H1 (cell line): ENCODE data around the gene PACSIN2. TPM values are rescaled to one million over a fixed set of nuclear protein-coding genes. Genes with fewer than 3 reads are reported as not detected.
A peak's percentile ranks its signal among the peaks of the same experiment; 100 is the strongest.

ENCODE experiments used
- CTCF ChIA-PET: fragments of 300-600 bp; sonication (Branson Sonifier 250); formaldehyde crosslinking; loops from one replicate; lab custom pipeline; 2021; ENCODE audit not compliant: partially characterized antibody; lab: Charles Lee
- POLR2A ChIA-PET: fragments of 300-600 bp; sonication (Branson Sonifier 250); formaldehyde crosslinking; loops from one replicate; lab custom pipeline; 2021; ENCODE audit warnings: inconsistent platforms; ENCODE audit not compliant: partially characterized antibody; lab: Charles Lee
- DNase-seq, 2 experiments: peaks; one replicate each; pipeline versions ENCODE4 v3.0.0 to v3.0.0-alpha.2; 2010 to 2022; ENCODE audit warnings: low spot score in 2 of 2, low read depth in 1 of 2, mixed read lengths in 1 of 2
- FAIRE-seq: peaks from 2 replicates; lab custom pipeline; 2011; peaks lifted over from hg19 to GRCh38; lab: Jason Lieb, UNC
- H2AFZ ChIP-seq: 2 replicates; pipeline ENCODE4 v1.8.1; 2012; ENCODE audit warnings: low read length, inconsistent platforms
- H2AK5ac ChIP-seq: 2 replicates; pipeline ENCODE4 v1.6.1; 2013; ENCODE audit warnings: low read depth, low read length
- H2BK120ac ChIP-seq: replicated peaks from 2 replicates; pipeline ENCODE3; 2013; ENCODE audit warnings: low read depth, low read length, inconsistent platforms
- H2BK12ac ChIP-seq: 2 replicates; pipeline ENCODE4 v1.6.1; 2013; ENCODE audit warnings: low read depth, low read length
- H2BK15ac ChIP-seq: 2 replicates; pipeline ENCODE4 v1.6.1; 2013; ENCODE audit warnings: low read length
- H2BK20ac ChIP-seq: 2 replicates; pipeline ENCODE4 v1.6.1; 2013; ENCODE audit warnings: low read length
- H2BK5ac ChIP-seq: 2 replicates; pipeline ENCODE4 v1.6.1; 2013; ENCODE audit warnings: low read depth, low read length
- H3K14ac ChIP-seq: 2 replicates; pipeline ENCODE4 v1.6.1; 2013; ENCODE audit warnings: inconsistent platforms; ENCODE audit not compliant: insufficient read length
- H3K18ac ChIP-seq: 2 replicates; pipeline ENCODE4 v1.6.1; 2013; ENCODE audit warnings: low read length; ENCODE audit errors: extremely low read depth
- H3K23ac ChIP-seq: 2 replicates; pipeline ENCODE4 v1.6.1; 2013; ENCODE audit warnings: inconsistent platforms; ENCODE audit not compliant: insufficient read length
- H3K23me2 ChIP-seq: 2 replicates; pipeline ENCODE4 v1.6.1; 2013; ENCODE audit warnings: low read depth, low read length
- H3K27ac ChIP-seq: 2 replicates; pipeline ENCODE4 v1.6.1; 2011; ENCODE audit warnings: low read depth, low read length, inconsistent platforms
- H3K27me3 ChIP-seq, 4 experiments: replicated peaks in 1 of 4; 1 replicate in 1 of 4; 2 replicates in 3 of 4; pipeline versions ENCODE4 v1.6.1 to v1.8.1; 2011 to 2013; ENCODE audit warnings: low read length in 3 of 4, mild to moderate bottlenecking in 3 of 4, inconsistent platforms in 2 of 4, mixed read lengths in 2 of 4, moderate library complexity in 1 of 4; ENCODE audit not compliant: control insufficient read depth in 3 of 4, insufficient read depth in 3 of 4; ENCODE audit errors: extremely low read depth in 1 of 4
- H3K36me3 ChIP-seq, 4 experiments: 2 replicates each; pipeline versions ENCODE4 v1.6.1 to v1.8.1; 2011 to 2013; ENCODE audit warnings: mild to moderate bottlenecking in 4 of 4, low read length in 3 of 4, moderate library complexity in 2 of 4, control low read depth in 1 of 4, inconsistent platforms in 1 of 4; ENCODE audit not compliant: insufficient read depth in 4 of 4, control insufficient read depth in 2 of 4
- H3K4ac ChIP-seq: replicated peaks from 2 replicates; pipeline ENCODE3; 2013; ENCODE audit warnings: low read length, low read depth, mixed read lengths, inconsistent platforms; ENCODE audit not compliant: insufficient read length
- H3K4me1 ChIP-seq, 4 experiments: replicated peaks in 1 of 4; 1 replicate in 1 of 4; 2 replicates in 3 of 4; pipeline versions ENCODE4 v1.6.1 to v1.8.1; 2011 to 2013; ENCODE audit warnings: low read length in 3 of 4, inconsistent platforms in 2 of 4, mixed read lengths in 1 of 4; ENCODE audit not compliant: insufficient read depth in 4 of 4, control insufficient read depth in 3 of 4
- H3K4me2 ChIP-seq, 2 experiments: 2 replicates each; pipeline versions ENCODE4 v1.6.1 to v1.8.1; 2011 to 2013; ENCODE audit warnings: low read depth in 2 of 2, low read length in 2 of 2, control low read depth in 1 of 2, inconsistent platforms in 1 of 2, mild to moderate bottlenecking in 1 of 2; ENCODE audit not compliant: insufficient read depth in 1 of 2
- H3K4me3 ChIP-seq, 4 experiments: fragments of 200-600, 300-600 bp in 1 of 4; sonication (generic), shearing (Covaris generic), sonication (Bioruptor Twin) in 1 of 4; 2 replicates each; pipeline versions ENCODE4 v1.5.1 to v1.8.1; 2011 to 2016; ENCODE audit warnings: low read length in 4 of 4, low read depth in 3 of 4, control low read depth in 2 of 4, inconsistent platforms in 2 of 4, mild to moderate bottlenecking in 2 of 4, mixed read lengths in 1 of 4, moderate library complexity in 1 of 4; ENCODE audit not compliant: insufficient read depth in 2 of 4; ENCODE audit errors: extremely low read depth in 1 of 4
- H3K56ac ChIP-seq: replicated peaks from 2 replicates; pipeline ENCODE3; 2013; ENCODE audit warnings: low read depth, mild to moderate bottlenecking, mixed read lengths, low read length, inconsistent platforms; ENCODE audit not compliant: insufficient read length
- H3K79me1 ChIP-seq: 2 replicates; pipeline ENCODE4 v1.6.1; 2013; ENCODE audit warnings: low read depth, low read length, control low read depth
- H3K79me2 ChIP-seq, 2 experiments: 2 replicates each; pipeline versions ENCODE4 v1.6.1 to v1.8.1; 2012 to 2013; ENCODE audit warnings: low read length in 2 of 2, mild to moderate bottlenecking in 2 of 2, inconsistent platforms in 1 of 2; ENCODE audit not compliant: insufficient read depth in 2 of 2, control insufficient read depth in 1 of 2
- H3K9ac ChIP-seq, 4 experiments: replicated peaks in 1 of 4; 1 replicate in 1 of 4; 2 replicates in 3 of 4; pipeline versions ENCODE4 v1.6.1 to v1.8.1; 2011 to 2013; ENCODE audit warnings: low read depth in 3 of 4, low read length in 3 of 4, control low read depth in 2 of 4, mild to moderate bottlenecking in 2 of 4, moderate library complexity in 2 of 4, inconsistent platforms in 1 of 4; ENCODE audit errors: extremely low read depth in 1 of 4
- H3K9me3 ChIP-seq, 2 experiments: 2 replicates each; pipeline versions ENCODE4 v1.6.1 to v1.8.1; 2012 to 2013; ENCODE audit warnings: mild to moderate bottlenecking in 2 of 2, moderate library complexity in 2 of 2, control low read depth in 1 of 2, inconsistent platforms in 1 of 2, low read depth in 1 of 2, low read length in 1 of 2, mixed read lengths in 1 of 2; ENCODE audit not compliant: insufficient read depth in 2 of 2
- H4K20me1 ChIP-seq, 2 experiments: replicated peaks in 1 of 2; 2 replicates each; pipeline versions ENCODE3 to v1.8.1; 2011 to 2013; ENCODE audit warnings: inconsistent platforms in 2 of 2, low read length in 2 of 2, mild to moderate bottlenecking in 1 of 2; ENCODE audit not compliant: insufficient read depth in 2 of 2, control insufficient read depth in 1 of 2
- H4K5ac ChIP-seq: 2 replicates; pipeline ENCODE4 v1.6.1; 2013; ENCODE audit warnings: low read length, low read depth, mixed read lengths, inconsistent platforms; ENCODE audit not compliant: insufficient read length
- H4K8ac ChIP-seq: 2 replicates; pipeline ENCODE4 v1.8.0; 2013; ENCODE audit warnings: mild to moderate bottlenecking, moderate library complexity, low read length, inconsistent platforms; ENCODE audit not compliant: insufficient read depth; ENCODE audit errors: extremely low read depth
- H4K91ac ChIP-seq: replicated peaks from 2 replicates; pipeline ENCODE3; 2013; ENCODE audit warnings: low read length, mixed read lengths, inconsistent platforms; ENCODE audit not compliant: insufficient read length
- GABPA ChIP-seq: IDR thresholded peaks from 2 replicates; pipeline ENCODE4 v1.6.1; 2011; ENCODE audit warnings: mild to moderate bottlenecking, low read length, moderate library complexity, borderline replicate concordance; ENCODE audit not compliant: insufficient read depth
- RBBP5 ChIP-seq: IDR thresholded peaks from 2 replicates; pipeline ENCODE4 v1.7.1; 2012; ENCODE audit warnings: low read depth, mild to moderate bottlenecking, inconsistent platforms, low read length, moderate library complexity, borderline replicate concordance
- SIN3A ChIP-seq, 2 experiments: IDR thresholded peaks in 1 of 2; conservative IDR thresholded peaks in 1 of 2; 2 replicates each; pipeline ENCODE4 v1.6.1; 2011 to 2012; ENCODE audit warnings: low read length in 2 of 2, improper control_type of control experiment in 1 of 2, low read depth in 1 of 2, mild to moderate bottlenecking in 1 of 2
- SP1 ChIP-seq: IDR thresholded peaks from 2 replicates; pipeline ENCODE4 v1.6.1; 2011; ENCODE audit warnings: low read depth, low read length
- TEAD4 ChIP-seq: IDR thresholded peaks from 2 replicates; pipeline ENCODE4 v1.6.1; 2012; ENCODE audit warnings: low read depth, low read length, inconsistent platforms, mixed read lengths
- WGBS, 2 experiments: shearing (Covaris generic) in 1 of 2; methylation state at CpG; one replicate each; pipeline versions ENCODE4 v1.1.6 to v1.1.7; 2013 to 2015; ENCODE audit warnings: low lambda C conversion rate in 2 of 2, mixed read lengths in 2 of 2, inconsistent platforms in 1 of 2, low coverage in 1 of 2, missing lambda C conversion rate in 1 of 2; ENCODE audit not compliant: insufficient replicate concordance in 2 of 2, insufficient coverage in 1 of 2, insufficient read length in 1 of 2; ENCODE audit errors: extremely low coverage in 1 of 2, missing lambda C conversion rate in 1 of 2; 5-methylcytosine and 5-hydroxymethylcytosine counted together
- polyA plus RNA-seq, 7 experiments: library from polyadenylated mRNA; depleted of rRNA in 3 of 7; stranded (reverse) in 5 of 7; unstranded in 2 of 7; fragments of >200 nt in 5 of 7; fragments of 200-250 nt in 2 of 7; gene quantifications; 1 replicate in 5 of 7; 2 replicates in 1 of 7; 4 replicates in 1 of 7; pipeline versions ENCODE4 v1.2.1 to v1.2.3, GENCODE V29; 2011 to 2013; ENCODE audit warnings: missing spikeins in 2 of 7, mixed read lengths in 2 of 7
- total RNA-seq: library from RNA; stranded (reverse); fragmentation: NEBNext Ultra II Directional; extraction: Animal tissue kit (Norgen Biotek cat#: 25700); gene quantifications from 2 replicates; pipeline ENCODE4 v1.2.1, GENCODE V29; 2021
- TF ChIP-seq, protein P1 (sequence below): IDR thresholded peaks from 2 replicates; pipeline ENCODE4 v1.6.1; 2012; ENCODE audit warnings: inconsistent platforms
- TF ChIP-seq, protein P2 (sequence below): IDR thresholded peaks from 2 replicates; pipeline ENCODE4 v1.6.1; 2012; ENCODE audit warnings: inconsistent platforms

PACSIN2 gene
- total and polyA plus RNA-seq, 2 of the 8 experiments (the other 6 are each of a cell fraction or from before 2014, with no cell fraction given), result 44.8 to 64.2 TPM

DNA sequence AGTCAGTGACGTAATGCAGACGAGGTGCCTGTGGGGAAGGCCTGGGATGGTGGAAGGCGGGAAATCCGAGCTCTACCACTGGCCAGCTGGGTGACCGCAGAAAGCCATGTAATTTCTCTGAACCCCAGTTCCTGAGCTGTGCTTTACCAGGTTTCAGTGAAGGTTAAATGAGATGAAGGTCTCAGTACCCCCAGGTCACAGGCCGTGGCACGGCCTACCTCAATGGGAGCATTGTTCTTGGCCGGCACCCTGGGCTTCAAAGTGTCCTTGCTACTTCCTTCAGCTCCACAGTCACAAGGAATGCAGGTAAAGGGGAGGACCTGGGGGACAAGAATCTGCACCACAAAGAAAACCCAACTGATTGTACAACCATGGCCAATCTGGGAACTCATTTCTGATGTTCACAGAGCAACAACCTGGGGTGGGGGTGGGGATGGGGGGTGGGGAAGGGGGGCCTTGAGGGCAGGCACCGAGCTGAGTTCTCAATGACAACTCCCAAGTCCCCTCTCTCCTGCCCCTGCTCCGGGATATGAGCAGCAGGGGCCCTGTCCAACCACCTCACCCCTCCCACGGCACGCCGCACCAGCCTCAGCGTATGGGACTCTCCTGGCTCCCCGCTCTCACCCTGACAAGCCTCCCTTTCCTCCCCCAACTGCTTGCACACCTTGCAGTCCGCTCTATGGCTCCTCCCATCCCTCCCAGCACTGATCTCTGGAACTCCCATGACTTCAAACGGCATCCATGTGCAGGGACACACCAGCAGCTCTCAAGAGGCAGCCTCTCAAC, 98.8 kb downstream of the PACSIN2 start:
- H3K9ac ChIP-seq, result no peak overlapping the region; a peak in 1 of 7 replicates
- peak overlapping the region; percentile 27 for H4K5ac ChIP-seq
- no peak overlapping the region for H3K56ac ChIP-seq
- H2BK5ac ChIP-seq, result peak overlapping the region; percentile 87; the same call in 1 of the 2 replicates
- peak overlapping the region; percentile 68 for H3K27ac ChIP-seq
- no peak overlapping the region for H3K4ac ChIP-seq
- H3K79me1 ChIP-seq, result peaks cover 25% of the 10 kb centered on the region
- ChIA-PET POLR2A (interaction anchor here (0.6 to 3.1 kb wide), 8 partner anchors 10 to 301 kb away, joined by 3 to 13 read pairs (median 4); partner anchors contain the start of genes PACSIN2 and POLDIP3), CTCF (interaction anchor here (1.1 to 7.8 kb wide), 8 partner anchors 8 to 143 kb away, joined by 3 to 47 read pairs (median 5); no protein-coding TSS in a partner anchor)
- peak overlapping the region; percentile 60; the same call in 1 of the 2 replicates for H4K8ac ChIP-seq
- peak overlapping the region; percentile 93 for H2BK20ac ChIP-seq
- H3K36me3 ChIP-seq, result 0 out of 8 replicates have a peak, but pooled peaks cover 0 to 2% (median 0%) of the 10 kb centered on the region in 4 experiments
- peaks cover 0 to 68% of the 10 kb centered on the region in 2 experiments; a peak in 3 of 4 replicates for H3K79me2 ChIP-seq
- H3K27me3 ChIP-seq, result no peaks in the 10 kb centered on the region
- 52% methylated on average over 16 of the region's 17 CpGs; no CpG with 5 or more reads in 1 of the 2 experiments for whole genome bisulfite sequencing, 2 experiments
- H3K23ac ChIP-seq, result no peak overlapping the region
- peaks cover 16 to 17% of the 10 kb centered on the region in 2 experiments for H4K20me1 ChIP-seq
- H3K18ac ChIP-seq, result peak overlapping the region; percentile 92
- H2BK12ac ChIP-seq, result peak overlapping the region; percentile 85
- H2AFZ ChIP-seq, result no peak overlapping the region
- peak overlapping the region; percentile 82; the same call in 1 of the 2 replicates for H2AK5ac ChIP-seq
- no peak overlapping the region for H2BK120ac ChIP-seq
- peak overlapping the region; percentile 77 for H4K91ac ChIP-seq
- peak overlapping the region; percentile 90 for H2BK15ac ChIP-seq
- no peaks in the 10 kb centered on the region for H3K9me3 ChIP-seq
- H3K4me3 ChIP-seq, result peak overlapping the region in 1 of 4 experiments; percentile 11; a peak in 2 of 8 replicates
- DNase-seq, result peak in 1 of 2 experiments; percentile 70
- no peak overlapping the region for H3K14ac ChIP-seq
- peaks cover 8 to 20% (median 18%) of the 10 kb centered on the region in 4 experiments for H3K4me1 ChIP-seq
- H3K4me2 ChIP-seq, result peak overlapping the region; percentile 36 to 61
- H3K23me2 ChIP-seq, result no peaks in the 10 kb centered on the region
- FAIRE-seq, result peak; percentile 78
- TF ChIP-seq, protein P1, sequence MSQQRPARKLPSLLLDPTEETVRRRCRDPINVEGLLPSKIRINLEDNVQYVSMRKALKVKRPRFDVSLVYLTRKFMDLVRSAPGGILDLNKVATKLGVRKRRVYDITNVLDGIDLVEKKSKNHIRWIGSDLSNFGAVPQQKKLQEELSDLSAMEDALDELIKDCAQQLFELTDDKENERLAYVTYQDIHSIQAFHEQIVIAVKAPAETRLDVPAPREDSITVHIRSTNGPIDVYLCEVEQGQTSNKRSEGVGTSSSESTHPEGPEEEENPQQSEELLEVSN, result peak; percentile 94
- TF ChIP-seq RBBP5 (0 out of 2 replicates have a peak, but pooled peaks have one; percentile 30), SIN3A (conservative IDR thresholded peaks at IDR 0.05 in 1 of 2, IDR thresholded peaks at IDR 0.05 in 1 of 2; ENCODE audit: low read depth in 1 of 2, low read length in 2 of 2) (no peak), GABPA (no peak), TEAD4 (peak; percentile 66; the same call in 1 of the 2 replicates), SP1 (0 out of 2 replicates have a peak, but pooled peaks have one; percentile 67)
- TF ChIP-seq, protein P2, sequence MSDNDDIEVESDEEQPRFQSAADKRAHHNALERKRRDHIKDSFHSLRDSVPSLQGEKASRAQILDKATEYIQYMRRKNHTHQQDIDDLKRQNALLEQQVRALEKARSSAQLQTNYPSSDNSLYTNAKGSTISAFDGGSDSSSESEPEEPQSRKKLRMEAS, result peak; percentile 46; the same call in 1 of the 2 replicates
